Measurements from ENCODE around the gene RFPL2.

DNA sequence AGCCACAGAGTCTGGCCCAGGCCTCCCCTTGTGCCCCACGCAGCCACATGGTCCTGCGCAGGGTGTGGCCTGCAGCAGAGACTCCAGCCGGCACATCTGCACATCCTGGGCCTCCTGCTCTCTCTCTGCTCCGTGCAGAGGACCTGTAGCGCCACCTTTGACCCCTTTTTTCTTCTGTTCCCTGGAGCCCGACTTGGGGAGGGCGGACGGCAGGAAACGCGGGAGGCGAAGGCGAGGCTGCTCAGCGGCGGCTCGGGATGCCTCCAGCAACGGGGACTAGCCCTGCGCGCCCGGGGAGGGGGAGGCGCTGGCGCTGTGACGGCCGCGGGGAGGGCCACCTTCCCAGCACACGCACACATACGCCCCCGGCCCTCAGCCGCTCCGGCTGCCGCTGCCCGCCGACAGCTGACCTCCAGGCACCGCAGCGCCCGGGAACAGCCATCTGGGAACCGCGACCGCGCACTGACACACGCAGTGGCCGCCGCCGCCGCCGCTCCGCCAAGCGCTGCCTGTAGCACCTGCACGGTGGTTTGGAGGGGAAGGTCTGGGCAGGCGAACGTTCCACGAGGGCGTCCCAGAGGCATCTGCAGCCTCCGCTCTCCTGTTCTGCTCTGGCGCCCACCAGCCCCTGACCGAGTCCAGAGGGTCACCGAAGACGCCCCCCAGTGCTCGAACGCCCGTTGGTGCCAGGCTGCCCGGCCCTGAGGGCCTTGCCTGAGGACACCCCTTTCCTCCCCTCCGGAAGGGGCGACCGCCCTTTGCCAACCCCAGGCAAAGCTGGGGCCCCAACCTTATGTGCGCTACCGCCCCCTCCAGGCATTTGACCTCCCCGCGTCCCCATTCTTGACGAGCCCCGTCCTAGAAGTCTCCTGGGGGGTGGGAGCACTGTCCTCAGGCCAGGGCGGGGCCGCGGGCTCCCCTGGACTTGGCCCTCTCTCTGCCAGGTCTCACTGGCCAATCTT, 28.9 kb downstream of the RFPL2 start:
- TF ChIP-seq, protein P1, sequence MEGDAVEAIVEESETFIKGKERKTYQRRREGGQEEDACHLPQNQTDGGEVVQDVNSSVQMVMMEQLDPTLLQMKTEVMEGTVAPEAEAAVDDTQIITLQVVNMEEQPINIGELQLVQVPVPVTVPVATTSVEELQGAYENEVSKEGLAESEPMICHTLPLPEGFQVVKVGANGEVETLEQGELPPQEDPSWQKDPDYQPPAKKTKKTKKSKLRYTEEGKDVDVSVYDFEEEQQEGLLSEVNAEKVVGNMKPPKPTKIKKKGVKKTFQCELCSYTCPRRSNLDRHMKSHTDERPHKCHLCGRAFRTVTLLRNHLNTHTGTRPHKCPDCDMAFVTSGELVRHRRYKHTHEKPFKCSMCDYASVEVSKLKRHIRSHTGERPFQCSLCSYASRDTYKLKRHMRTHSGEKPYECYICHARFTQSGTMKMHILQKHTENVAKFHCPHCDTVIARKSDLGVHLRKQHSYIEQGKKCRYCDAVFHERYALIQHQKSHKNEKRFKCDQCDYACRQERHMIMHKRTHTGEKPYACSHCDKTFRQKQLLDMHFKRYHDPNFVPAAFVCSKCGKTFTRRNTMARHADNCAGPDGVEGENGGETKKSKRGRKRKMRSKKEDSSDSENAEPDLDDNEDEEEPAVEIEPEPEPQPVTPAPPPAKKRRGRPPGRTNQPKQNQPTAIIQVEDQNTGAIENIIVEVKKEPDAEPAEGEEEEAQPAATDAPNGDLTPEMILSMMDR (IDR thresholded peaks at IDR 0.05): no peak
- TF ChIP-seq POLR2A (IDR thresholded peaks at IDR 0.05): no peak
